Loucy (cell line): ENCODE measurements around the gene UBE2F.

Experiments used
- CTCF ChIP-seq: fragments of 200-600 bp; sonication (generic); conservative IDR thresholded peaks from 2 replicates; pipeline ENCODE4 v1.5.1; 2014; ENCODE audit warnings: mild to moderate bottlenecking, antibody characterized with exemption, low read length
- EZH2phosphoT487 ChIP-seq: fragments of 200-600 bp; IDR thresholded peaks from 2 replicates; pipeline ENCODE4 v1.6.1; 2018; ENCODE audit warnings: antibody characterized with exemption, mild to moderate bottlenecking, moderate library complexity, borderline replicate concordance

GRCh38 chr2:237987268-237987667 lies 20.5 kb downstream of the UBE2F start:
- TF ChIP-seq EZH2phosphoT487 (no peak), CTCF (no peak)
